ENCODE data around the gene NELFB. TPM values are rescaled to one million over a fixed set of nuclear protein-coding genes. Genes with fewer than 3 reads are reported as not detected.

NELFB gene
- total RNA-seq, 3 donors from 2014 or later (not counting 1 experiment from before 2014, with no cell fraction given), result 42.9 to 53.8 (median 52.6) TPM

GRCh38 chr9:137312852-137313325 is 57.8 kb downstream of the NELFB start:
- DNase-seq, result no peak
- no peak for ATAC-seq
- intact Hi-C loops (cut with micrococcal nuclease), result no loop called here
- Histone ChIP-seq H3K36me3 (ENCODE audit: control insufficient read depth, insufficient read depth, low read length) (no peaks in the 10 kb centered on the region), H3K27me3 (ENCODE audit: control insufficient read depth, insufficient read depth, low read length) (peaks cover 5% of the 10 kb centered on the region), H3K4me1 (ENCODE audit: control insufficient read depth, insufficient read depth, low read length) (peaks cover 12% of the 10 kb centered on the region), H3K4me3 (ENCODE audit: low read length) (no peak overlapping the region), H3K9me3 (ENCODE audit: control insufficient read depth, insufficient read depth, low read length) (no peaks in the 10 kb centered on the region), H3K27ac (ENCODE audit: low read length) (no peak overlapping the region)
- Mint-ChIP-seq H3K9me3 (no peaks in the 10 kb centered on the region), H3K4me1 (peaks cover 0 to 5% of the 10 kb centered on the region in 2 donors), H3K36me3 (no peaks in the 10 kb centered on the region), H3K27ac (no peak overlapping the region), H3K4me3 (no peak overlapping the region), H3K27me3 (ENCODE audit: low read depth in 2 of 2) (no peaks in the 10 kb centered on the region)
- 95% methylated on average over 6 of the region's 6 CpGs for WGBS (ENCODE audit: insufficient coverage)
- no peak for TF ChIP-seq CTCF (IDR thresholded peaks at IDR 0.05)

- Histone ChIP-seq H3K27me3 (ENCODE audit: control insufficient read depth, insufficient read depth, low read length) (peaks cover 5% of the 10 kb centered on the region), H3K4me1 (ENCODE audit: control insufficient read depth, insufficient read depth, low read length) (peaks cover 12% of the 10 kb centered on the region), H3K36me3 (ENCODE audit: control insufficient read depth, insufficient read depth, low read length) (no peaks in the 10 kb centered on the region), H3K9me3 (ENCODE audit: control insufficient read depth, insufficient read depth, low read length) (no peaks in the 10 kb centered on the region), H3K27ac (ENCODE audit: low read length) (no peak overlapping the region), H3K4me3 (ENCODE audit: low read length) (no peak overlapping the region)
- H3K9me3 Mint-ChIP-seq, result no peaks in the 10 kb centered on the region
- WGBS (ENCODE audit: insufficient coverage), result 82% methylated on average over 9 of the region's 9 CpGs
- H3K27me3 Mint-ChIP-seq (ENCODE audit: low read depth in 2 of 2), result no peaks in the 10 kb centered on the region
- peaks cover 0 to 5% of the 10 kb centered on the region in 2 donors for H3K4me1 Mint-ChIP-seq
- intact Hi-C loops (cut with micrococcal nuclease), result no loop called here
- TF ChIP-seq CTCF (IDR thresholded peaks at IDR 0.05), result no peak
- H3K36me3 Mint-ChIP-seq, result no peaks in the 10 kb centered on the region
- ATAC-seq (no peak), DNase-seq (no peak)
- H3K27ac Mint-ChIP-seq, result no peak overlapping the region
- no peak overlapping the region for H3K4me3 Mint-ChIP-seq
Measured at GRCh38 chr9:137313326-137313936, 58.3 kb downstream of the NELFB start.

GRCh38 chr9:137313956-137314560 is 58.9 kb downstream of the NELFB start:
- TF ChIP-seq CTCF (IDR thresholded peaks at IDR 0.05), result no peak
- no peak overlapping the region for H3K27ac ChIP-seq (ENCODE audit: low read length)
- H3K27me3 ChIP-seq (ENCODE audit: control insufficient read depth, insufficient read depth, low read length), result peaks cover 5% of the 10 kb centered on the region
- WGBS (ENCODE audit: insufficient coverage), result 92% methylated on average over 24 of the region's 24 CpGs
- ATAC-seq (no peak), DNase-seq (no peak)
- no peak overlapping the region for H3K4me3 Mint-ChIP-seq
- H3K4me1 Mint-ChIP-seq, result peaks cover 0 to 5% of the 10 kb centered on the region in 2 donors
- no peaks in the 10 kb centered on the region for H3K36me3 Mint-ChIP-seq
- intact Hi-C loops (cut with micrococcal nuclease), result no loop called here
- H3K36me3 ChIP-seq (ENCODE audit: control insufficient read depth, insufficient read depth, low read length), result no peaks in the 10 kb centered on the region
- no peaks in the 10 kb centered on the region for H3K27me3 Mint-ChIP-seq (ENCODE audit: low read depth in 2 of 2)
- H3K4me1 ChIP-seq (ENCODE audit: control insufficient read depth, insufficient read depth, low read length), result peaks cover 12% of the 10 kb centered on the region
- no peaks in the 10 kb centered on the region for H3K9me3 Mint-ChIP-seq
- no peaks in the 10 kb centered on the region for H3K9me3 ChIP-seq (ENCODE audit: control insufficient read depth, insufficient read depth, low read length)
- no peak overlapping the region for H3K4me3 ChIP-seq (ENCODE audit: low read length)
- H3K27ac Mint-ChIP-seq, result no peak overlapping the region

Measured in natural killer cell (primary cell).